Measurements from ENCODE around the gene PLXDC2. TPM values are rescaled to one million over a fixed set of nuclear protein-coding genes. Genes with fewer than 3 reads are reported as not detected.

Gene PLXDC2
- total and polyA plus RNA-seq, 8 donors, result 2.1 to 57.2 (median 11.2) TPM

- Histone ChIP-seq H3K27ac (no peak overlapping the region), H3K4me3 (no peak overlapping the region), H3K36me3 (no peaks in the 10 kb centered on the region), H3K4me1 (no peaks in the 10 kb centered on the region), H3K9me3 (no peaks in the 10 kb centered on the region), H3K27me3 (no peaks in the 10 kb centered on the region)
- 90 to 93% (median 91%) methylated on average over 5 of the region's 5 CpGs for WGBS, 5 donors
- TF ChIP-seq CTCF (IDR thresholded peaks at IDR 0.05), result no peak
- intact Hi-C loops (cut with DNase I; ENCODE audit: low total_unique reads), result no loop called here
- DNase-seq, result no peak
Measured at GRCh38 chr10:19789607-19790006, 26.6 kb upstream of the PLXDC2 start.

GRCh38 chr10:19791032-19791431, 25.2 kb upstream of the PLXDC2 start:
- Histone ChIP-seq H3K36me3 (no peaks in the 10 kb centered on the region), H3K4me1 (no peaks in the 10 kb centered on the region), H3K27me3 (no peaks in the 10 kb centered on the region), H3K27ac (no peak overlapping the region), H3K4me3 (no peak overlapping the region), H3K9me3 (no peaks in the 10 kb centered on the region)
- TF ChIP-seq POLR2A (IDR thresholded peaks at IDR 0.05) (no peak), CTCF (IDR thresholded peaks at IDR 0.05) (no peak), POLR2AphosphoS5 (IDR thresholded peaks at IDR 0.05) (no peak), EP300 (IDR thresholded peaks at IDR 0.05) (no peak)
- 73 to 80% (median 76%) methylated on average over 2 of the region's 2 CpGs for WGBS, 5 donors
- intact Hi-C loops (cut with DNase I; ENCODE audit: low total_unique reads), result no loop called here
- no peak for DNase-seq

GRCh38 chr10:19795684-19796083, 20.5 kb upstream of the PLXDC2 start:
- Histone ChIP-seq H3K4me3 (no peak overlapping the region), H3K9me3 (peaks cover 0 to 4% (median 0%) of the 10 kb centered on the region in 4 donors), H3K27me3 (no peaks in the 10 kb centered on the region), H3K4me1 (no peaks in the 10 kb centered on the region), H3K36me3 (no peaks in the 10 kb centered on the region), H3K27ac (no peak overlapping the region)
- DNase-seq, result no peak
- no peak for TF ChIP-seq EP300 (IDR thresholded peaks at IDR 0.05)
- TF ChIP-seq POLR2AphosphoS5 (IDR thresholded peaks at IDR 0.05), result no peak
- TF ChIP-seq POLR2A (IDR thresholded peaks at IDR 0.05), result no peak
- TF ChIP-seq CTCF (IDR thresholded peaks at IDR 0.05), result no peak
- intact Hi-C loops (cut with DNase I; ENCODE audit: low total_unique reads), result no loop called here
- 80 to 89% (median 86%) methylated on average over 5 of the region's 5 CpGs for WGBS, 5 donors

- Histone ChIP-seq H3K4me3 (no peak overlapping the region), H3K36me3 (no peaks in the 10 kb centered on the region), H3K27me3 (no peaks in the 10 kb centered on the region), H3K9me3 (peaks cover 0 to 12% (median 3%) of the 10 kb centered on the region in 4 donors), H3K27ac (no peak overlapping the region), H3K4me1 (no peaks in the 10 kb centered on the region)
- WGBS, 5 donors, result 77 to 84% (median 79%) methylated on average over 3 of the region's 3 CpGs
- intact Hi-C loops (cut with DNase I; ENCODE audit: low total_unique reads), result no loop called here
- no peak for TF ChIP-seq POLR2AphosphoS5 (IDR thresholded peaks at IDR 0.05)
- no peak for TF ChIP-seq POLR2A (IDR thresholded peaks at IDR 0.05)
- no peak for TF ChIP-seq CTCF (IDR thresholded peaks at IDR 0.05)
- DNase-seq, result no peak
Measured at GRCh38 chr10:19800161-19800560, 16.1 kb upstream of the PLXDC2 start.
